SIG-M5 treated with dmso at 0.1 percent for 504 hours (cell line): ENCODE results near the gene GCK.
A peak's percentile ranks its signal among the peaks of the same experiment; 100 is the strongest.

Experiments
- DNase-seq: peaks from one replicate; lab custom pipeline; 2025; ENCODE audit not compliant: unreplicated experiment; lab: John Stamatoyannopoulos, UW

Gene GCK

GRCh38 chr7:44189286-44189992 lies at the start of gene GCK:
Gene GCK, minus strand, starts transcription at chr7:44189439. Its CDS starts 486 bp downstream, at chr7:44188953.
- no peak for DNase-seq

GRCh38 chr7:44238116-44238695 lies 49.0 kb upstream of the GCK start:
- DNase-seq: no peak

- DNase-seq: no peak
These were observed 48.5 kb upstream of the GCK start for GRCh38 chr7:44237696-44238095.

GRCh38 chr7:44236333-44236728 lies 47.1 kb upstream of the GCK start:
- peak; percentile 43 for DNase-seq

- no peak for DNase-seq
These were observed 46.5 kb upstream of the GCK start for GRCh38 chr7:44235582-44236332.

GRCh38 chr7:44235066-44235465 lies 45.8 kb upstream of the GCK start:
- no peak for DNase-seq

DNA sequence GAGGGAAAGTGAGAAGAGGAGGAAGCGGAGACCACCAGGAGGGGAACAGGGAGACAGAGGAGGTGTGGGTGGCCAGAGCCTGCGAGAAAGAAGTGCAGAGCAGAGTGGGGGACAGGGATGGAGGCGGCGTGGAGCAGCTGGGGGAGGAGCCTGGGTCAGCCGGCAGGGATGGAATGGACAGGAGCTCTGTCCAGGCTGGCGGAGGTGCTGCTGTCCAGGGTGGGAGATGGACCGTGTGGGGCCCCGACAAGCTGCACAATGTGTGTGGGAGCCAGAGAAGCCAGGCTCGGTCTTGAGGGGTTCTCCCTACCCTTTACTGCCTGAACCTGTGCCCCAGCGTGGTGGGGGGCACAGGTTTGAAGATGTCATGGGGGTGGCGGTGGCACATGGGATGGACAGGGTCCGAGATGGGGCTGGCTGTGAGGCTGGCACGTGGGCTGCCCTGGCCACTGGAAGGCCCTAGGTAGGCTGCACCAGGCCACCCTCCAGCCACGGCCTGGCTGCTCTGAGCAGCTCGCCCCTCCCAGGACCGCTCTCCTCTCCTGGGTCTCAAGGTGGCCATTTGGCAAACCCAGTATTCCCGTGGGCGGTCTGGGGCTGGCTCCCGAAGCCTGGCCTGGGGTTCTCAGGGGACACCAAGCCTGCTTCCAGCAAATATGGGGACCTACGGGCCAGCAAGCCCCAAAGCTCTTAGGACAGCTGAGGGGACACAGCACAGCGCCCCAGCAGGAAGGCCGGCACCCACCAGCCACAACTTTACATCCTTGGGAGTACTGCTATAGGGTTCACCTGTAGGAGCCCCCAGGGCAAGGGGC lies 43.9 kb upstream of the GCK start:
- DNase-seq: no peak

DNA sequence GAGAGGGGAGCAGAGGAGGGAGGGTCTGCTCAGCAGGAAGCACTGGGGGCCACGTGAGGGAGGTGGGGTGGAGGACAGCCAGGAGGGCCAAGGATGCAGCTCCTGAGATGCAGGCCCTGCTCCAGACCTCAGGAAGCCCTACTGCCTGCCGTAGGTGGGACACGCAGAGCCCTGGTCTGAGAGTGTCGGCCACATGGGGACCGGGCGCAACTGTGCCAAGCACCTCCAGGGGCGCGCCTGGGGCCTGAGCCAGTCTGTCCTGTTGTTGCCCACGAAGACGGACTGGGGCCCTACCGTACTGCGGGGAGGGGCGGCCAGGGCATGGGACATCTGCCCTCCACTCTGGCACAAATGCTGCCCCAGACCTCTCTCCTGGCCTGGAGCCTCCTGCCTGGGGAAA lies 43.2 kb upstream of the GCK start:
- DNase-seq: no peak

DNA sequence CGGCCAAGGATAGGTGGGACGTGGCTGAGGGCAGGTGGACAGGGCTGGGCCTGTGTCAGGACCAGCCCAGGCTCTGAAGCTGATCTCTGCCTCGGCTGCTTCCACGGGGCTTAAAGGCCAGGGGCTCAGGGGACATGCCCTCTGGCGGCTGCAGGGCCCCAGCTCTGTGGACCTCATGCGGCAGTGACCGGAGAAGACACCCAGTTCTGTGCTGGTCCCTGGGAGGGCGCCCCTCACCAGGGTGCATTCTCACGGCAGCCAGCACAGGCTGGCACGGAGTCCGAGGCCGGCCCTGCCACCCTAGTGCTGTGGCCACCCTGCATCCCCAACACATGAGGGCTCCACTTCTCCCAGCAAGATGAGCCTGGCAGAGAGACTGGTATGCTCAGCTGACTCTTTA lies 41.8 kb upstream of the GCK start:
- DNase-seq: no peak

DNA sequence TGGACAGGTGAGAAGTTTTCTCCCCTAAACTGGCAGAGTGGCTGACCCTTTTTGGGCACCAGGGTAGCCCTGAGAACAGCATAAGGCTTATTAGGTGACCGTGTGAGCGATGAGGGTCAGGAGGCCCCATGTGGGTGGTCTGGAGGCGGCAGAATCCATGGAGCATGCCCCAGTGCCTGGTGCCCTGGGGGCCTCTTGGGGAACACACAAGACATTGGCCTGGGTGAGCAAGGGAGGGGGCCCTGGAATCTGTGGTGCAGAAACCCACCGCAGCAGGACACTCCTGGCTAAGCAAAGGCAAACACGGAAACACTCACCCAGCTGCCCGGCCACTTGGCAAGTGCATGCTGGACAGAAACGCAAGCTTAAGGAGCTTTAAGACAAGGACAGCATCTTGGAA lies 41.0 kb upstream of the GCK start:
- no peak for DNase-seq

GRCh38 chr7:44229546-44230105 lies 40.4 kb upstream of the GCK start:
- DNase-seq: no peak

DNA sequence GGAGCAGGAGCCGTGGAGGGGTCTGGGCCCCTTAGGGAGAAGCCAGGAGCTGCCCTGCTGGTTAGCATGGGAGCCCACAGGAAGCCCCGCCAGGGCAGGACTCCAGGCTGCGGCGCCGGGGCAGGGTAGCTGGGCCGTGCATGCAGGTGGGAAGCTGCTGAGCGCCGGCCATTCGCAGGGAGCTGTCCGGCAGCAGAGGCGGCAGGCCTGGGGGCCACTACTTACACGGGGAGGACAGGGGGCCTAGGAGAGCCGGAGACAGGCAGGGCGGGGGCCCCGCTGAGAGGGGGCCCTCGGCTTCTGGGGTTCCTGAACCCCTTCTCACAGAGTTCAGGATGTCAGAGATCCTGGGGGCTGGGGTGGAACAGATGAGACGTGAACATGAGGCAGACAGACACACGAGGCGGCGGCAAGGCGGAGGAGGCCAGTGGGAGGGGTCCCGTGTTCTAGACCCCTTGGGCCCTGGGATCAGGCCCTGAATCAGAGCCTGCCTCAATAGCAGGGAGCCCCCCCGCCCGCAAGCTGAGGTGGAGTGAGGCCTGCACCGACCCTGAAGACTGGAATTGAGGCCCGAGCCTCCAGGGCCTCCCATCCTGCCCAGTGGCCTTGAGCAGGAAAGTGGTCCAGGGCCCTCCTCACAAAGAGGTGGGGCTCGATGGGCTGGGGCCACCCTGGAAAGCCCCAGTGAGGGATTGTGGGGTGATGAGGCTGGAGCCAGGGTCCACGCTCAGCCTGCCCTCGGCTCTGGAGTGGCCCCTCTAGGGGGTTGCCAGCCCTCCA lies 39.5 kb upstream of the GCK start:
- no peak for DNase-seq

DNA sequence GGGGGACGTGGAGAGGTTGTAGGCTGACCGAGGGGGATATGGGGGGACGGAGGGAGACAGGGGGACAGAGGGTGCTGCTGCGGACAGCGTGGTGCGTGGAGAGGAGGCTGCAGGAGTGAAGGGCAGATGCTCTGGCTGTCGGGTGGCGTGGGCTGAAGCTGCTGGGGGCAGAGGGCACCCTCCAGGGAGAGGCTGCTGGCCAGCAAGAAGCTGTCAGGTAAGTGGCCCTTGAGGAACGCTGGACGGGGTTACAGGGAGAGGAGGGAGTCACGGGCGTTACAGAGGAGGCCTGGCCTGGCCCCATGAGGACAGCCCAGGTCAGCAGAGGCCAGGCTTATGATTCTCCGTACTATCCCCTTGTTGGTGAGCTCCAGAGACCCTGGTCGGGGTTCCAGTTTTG lies 38.7 kb upstream of the GCK start:
- no peak for DNase-seq

DNA sequence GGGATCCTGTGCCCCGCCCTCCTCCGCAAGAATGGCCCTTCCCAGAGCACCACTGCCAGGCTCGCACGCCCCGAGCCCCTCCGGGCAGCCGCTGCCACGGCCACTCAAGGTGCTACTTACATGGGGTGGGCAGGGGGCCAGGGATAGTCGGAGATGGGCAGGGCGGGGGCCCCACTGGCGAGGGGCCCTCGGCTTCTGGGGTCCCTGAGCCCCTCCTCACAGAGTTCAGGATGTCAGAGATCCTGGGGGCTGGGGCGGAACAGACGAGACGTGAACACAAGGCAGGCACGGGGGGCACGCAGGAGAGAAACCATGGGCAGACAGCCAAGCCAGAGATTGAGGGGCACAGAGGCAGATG lies 37.1 kb upstream of the GCK start:
- DNase-seq: no peak

GRCh38 chr7:44225566-44226395 lies 36.5 kb upstream of the GCK start:
- DNase-seq: no peak

DNA sequence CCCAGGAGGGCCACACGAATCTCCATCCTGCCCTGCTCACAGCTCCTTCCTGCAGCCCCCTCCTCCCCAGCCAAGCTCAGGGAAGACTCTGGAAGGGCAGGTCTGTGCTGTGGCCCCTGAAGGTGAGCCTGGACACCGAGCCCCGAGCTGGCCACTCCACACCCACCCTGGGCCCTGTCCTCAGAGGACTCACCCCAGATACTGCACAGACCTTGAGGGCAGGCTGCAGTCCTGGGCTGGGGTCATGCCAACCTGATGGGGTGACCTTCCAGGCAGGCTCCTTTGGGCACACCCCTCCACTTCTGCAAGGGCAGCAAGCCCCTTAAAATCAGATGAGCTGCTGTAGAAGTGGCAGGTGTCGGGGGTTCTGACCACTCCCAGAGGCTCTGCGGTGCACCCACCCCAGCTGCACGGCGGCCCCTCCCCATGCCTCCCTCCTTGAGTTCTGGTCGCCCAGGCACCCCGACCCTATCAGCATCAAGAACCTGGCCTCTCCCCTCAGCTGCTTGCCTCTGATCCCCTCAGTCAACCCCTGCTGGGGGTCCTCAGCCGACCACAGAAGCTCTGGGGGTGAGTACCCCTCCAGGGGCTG lies 35.8 kb upstream of the GCK start:
- no peak for DNase-seq

- DNase-seq: no peak
These were observed 35.1 kb upstream of the GCK start for GRCh38 chr7:44224080-44224973.

DNA sequence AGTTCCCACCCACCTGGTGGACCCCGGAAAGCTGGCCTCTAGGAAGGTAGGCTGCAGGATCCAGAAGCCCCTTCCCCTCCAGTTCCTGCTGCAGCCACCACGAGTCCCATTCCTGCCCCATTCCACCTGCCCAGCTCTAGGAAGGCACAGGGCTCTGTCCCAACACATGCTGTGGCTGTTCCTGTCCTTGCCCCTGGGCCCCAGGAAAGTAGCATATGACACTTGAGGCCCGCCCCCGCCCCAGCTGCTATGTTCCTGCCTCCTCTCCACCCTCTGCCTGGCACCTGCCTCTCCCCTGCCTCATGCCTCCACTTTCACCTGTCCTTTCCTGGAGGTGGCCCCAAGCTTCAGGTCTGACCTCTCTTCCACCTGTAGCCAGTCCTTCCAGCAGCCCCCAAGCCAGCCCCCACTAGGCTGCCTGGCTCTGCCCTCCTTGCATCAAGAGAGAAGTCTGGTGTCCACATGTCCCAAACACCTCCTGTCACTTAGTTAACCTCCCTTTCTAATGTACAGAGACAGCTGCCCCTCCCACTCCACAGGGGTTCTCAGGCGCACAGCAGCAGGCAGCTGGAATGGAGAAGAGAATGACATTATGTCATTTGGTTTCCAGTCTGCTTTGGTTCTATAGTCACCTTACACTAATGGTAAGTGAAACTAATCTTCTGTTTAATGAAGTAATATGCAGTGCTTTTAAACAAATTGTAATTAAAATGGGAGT lies 34.3 kb upstream of the GCK start:
- peak; percentile 31 for DNase-seq
